HS-5 (cell line): Measurements from ENCODE around the gene LIG1.
A peak's percentile ranks its signal among the peaks of the same experiment; 100 is the strongest.
"Not testable (repeated sequence)": the region's sequence is repeated elsewhere in the genome, so short reads cannot be mapped to it uniquely, and the experiment has no call there.

ENCODE experiments used
- DNase-seq: peaks from one replicate; pipeline ENCODE4 v3.0.0-alpha.2; 2012; ENCODE audit warnings: low read depth

The LIG1 gene

DNA sequence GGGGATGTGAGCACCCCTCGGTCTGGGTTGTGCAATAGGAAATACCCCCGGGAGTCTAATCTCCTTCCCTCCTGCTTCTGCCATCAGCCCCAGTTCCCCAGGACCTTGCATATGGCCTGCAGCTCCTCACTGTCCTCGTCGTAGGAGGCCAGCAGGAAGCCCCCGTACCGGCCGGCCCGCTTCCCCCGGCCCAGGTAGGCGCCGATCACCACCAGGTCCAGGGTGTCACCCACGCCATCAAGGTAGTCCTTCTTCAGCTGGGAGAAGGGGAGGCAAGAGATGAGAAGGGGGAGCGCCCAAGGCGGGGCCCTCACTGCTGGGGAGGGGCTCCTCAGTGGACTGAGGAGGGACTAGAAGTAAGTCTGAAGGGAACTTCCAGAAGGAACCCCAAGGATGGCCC is 49.1 kb downstream of the LIG1 start:
- no peak for DNase-seq

DNA sequence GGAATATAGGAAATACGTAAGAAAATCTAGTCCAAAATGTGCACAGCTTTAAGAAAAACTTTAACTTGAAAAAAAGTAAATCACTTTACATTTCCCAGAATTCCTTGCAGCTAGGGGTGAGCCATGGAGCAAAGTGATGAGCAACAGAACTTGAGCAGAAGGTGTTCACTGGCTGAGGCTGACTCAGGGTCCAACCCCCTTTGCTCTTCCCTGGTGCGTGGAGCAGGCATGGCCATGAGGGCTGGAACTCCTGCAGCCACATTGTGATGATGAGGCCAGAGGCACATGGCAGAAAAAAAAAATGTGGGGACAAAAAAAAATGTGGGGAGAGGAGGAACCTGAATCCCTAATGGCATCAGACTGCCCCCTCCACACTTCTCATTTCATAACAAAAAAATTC is 49.6 kb downstream of the LIG1 start:
- DNase-seq, result no peak

DNA sequence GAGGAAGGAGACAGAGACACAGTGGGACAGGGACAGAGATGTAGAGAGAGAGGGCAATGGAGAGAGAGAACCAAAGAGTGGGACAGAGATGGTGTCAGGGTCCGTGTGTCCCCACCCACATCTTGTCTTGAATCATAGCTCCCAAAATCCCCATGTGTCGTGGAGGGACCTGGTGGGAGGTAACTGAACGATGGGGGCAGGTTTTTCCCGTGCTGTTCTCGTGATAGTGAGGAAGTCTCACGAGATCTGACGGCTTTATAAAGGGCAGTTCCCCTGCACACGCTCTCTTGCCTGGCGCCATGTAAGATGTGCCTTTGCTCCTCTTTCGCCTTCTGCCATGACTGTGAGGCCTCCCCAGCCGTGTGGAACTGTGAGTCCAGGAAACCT is 52.0 kb downstream of the LIG1 start:
- DNase-seq, result no peak

- DNase-seq, result no peak
These were observed 52.5 kb downstream of the LIG1 start for GRCh38 chr19:48117515-48118130.

- no peak for DNase-seq
These were observed 56.8 kb downstream of the LIG1 start for GRCh38 chr19:48113190-48113917.

- no peak for DNase-seq
These were observed 58.9 kb downstream of the LIG1 start for GRCh38 chr19:48111280-48111679.

- peak; percentile 58 for DNase-seq
These were observed 59.7 kb downstream of the LIG1 start, which contains the start of gene PLA2G4C for GRCh38 chr19:48110350-48110966. Gene PLA2G4C, minus strand, starts transcription at chr19:48110817. Its CDS starts 4,288 bp downstream, at chr19:48106529.

GRCh38 chr19:48108997-48109782 is 61.0 kb downstream of the LIG1 start:
- DNase-seq, result no peak

- DNase-seq, result no peak
These were observed 66.2 kb downstream of the LIG1 start for GRCh38 chr19:48103922-48104321.

- no peak for DNase-seq
These were observed 67.0 kb downstream of the LIG1 start for GRCh38 chr19:48102870-48103751.

DNA sequence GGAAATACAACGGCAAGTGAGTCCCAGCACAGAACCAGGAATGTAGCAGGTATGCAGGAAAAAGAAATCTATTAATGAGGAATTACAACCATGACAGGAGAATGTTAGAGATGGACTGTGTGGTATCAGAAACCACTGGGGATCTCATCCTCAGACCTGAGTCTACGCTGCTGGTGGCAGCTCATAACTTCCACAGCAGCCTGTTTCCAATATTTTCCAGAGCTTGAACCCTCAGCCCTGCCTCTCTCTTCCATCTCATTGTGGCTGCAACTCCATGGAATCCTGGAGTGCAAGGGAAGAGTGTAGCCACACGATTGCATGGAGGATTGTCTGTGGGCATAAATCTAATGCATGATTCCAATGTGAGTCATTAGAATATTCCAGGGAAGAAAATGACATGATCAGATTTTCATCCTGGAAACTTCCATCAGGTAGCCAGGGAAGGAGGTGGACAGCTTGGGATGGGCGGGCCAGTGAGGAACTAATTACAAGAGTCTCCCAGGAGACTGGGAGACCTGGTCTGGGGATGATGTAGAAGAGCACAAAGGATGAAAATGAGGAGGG is 74.5 kb downstream of the LIG1 start:
- DNase-seq, result no peak

DNA sequence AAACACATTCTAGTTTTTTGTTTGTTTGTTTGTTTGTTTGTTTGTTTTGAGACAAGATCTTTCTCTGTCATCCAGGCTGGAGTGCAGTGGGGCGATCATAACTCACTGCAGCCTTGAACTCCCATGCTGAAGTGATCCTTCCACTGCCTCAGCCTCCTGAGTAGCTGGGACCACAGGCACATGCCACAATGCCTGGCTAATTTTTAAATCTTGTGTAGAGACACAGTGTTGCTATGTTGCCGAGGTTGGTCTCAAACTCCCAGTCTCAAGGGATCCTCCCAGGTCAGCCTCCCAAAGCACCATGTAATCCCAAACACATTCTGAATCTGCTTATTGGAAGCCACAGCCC is 75.3 kb downstream of the LIG1 start:
- no peak for DNase-seq

- DNase-seq, result no peak
These were observed 75.9 kb downstream of the LIG1 start for GRCh38 chr19:48094129-48094854.

GRCh38 chr19:48091111-48091718 is 78.9 kb downstream of the LIG1 start:
- DNase-seq, result peak; percentile 95

- DNase-seq, result no peak
These were observed 79.8 kb downstream of the LIG1 start for GRCh38 chr19:48090281-48090802.

DNA sequence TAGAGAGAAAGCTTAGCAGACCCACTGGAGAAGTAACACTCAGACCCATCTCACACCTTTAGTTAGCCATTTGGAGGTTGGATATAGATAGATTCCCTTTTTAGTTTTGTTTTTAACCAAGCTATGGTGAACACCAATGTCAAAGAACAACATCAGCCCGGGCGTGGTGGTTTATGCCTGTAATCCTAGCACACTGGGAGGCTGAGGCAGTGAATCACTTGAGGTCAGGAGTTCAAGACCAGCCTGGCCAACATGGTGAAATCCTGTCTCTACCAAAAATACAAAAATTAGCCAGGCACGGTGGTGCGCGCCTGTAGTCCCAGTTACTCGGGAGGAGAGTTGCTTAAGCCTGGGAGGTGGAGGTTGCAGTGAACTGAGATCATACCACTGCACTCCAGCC is 81.2 kb downstream of the LIG1 start:
- DNase-seq, result not testable (repeated sequence)

DNA sequence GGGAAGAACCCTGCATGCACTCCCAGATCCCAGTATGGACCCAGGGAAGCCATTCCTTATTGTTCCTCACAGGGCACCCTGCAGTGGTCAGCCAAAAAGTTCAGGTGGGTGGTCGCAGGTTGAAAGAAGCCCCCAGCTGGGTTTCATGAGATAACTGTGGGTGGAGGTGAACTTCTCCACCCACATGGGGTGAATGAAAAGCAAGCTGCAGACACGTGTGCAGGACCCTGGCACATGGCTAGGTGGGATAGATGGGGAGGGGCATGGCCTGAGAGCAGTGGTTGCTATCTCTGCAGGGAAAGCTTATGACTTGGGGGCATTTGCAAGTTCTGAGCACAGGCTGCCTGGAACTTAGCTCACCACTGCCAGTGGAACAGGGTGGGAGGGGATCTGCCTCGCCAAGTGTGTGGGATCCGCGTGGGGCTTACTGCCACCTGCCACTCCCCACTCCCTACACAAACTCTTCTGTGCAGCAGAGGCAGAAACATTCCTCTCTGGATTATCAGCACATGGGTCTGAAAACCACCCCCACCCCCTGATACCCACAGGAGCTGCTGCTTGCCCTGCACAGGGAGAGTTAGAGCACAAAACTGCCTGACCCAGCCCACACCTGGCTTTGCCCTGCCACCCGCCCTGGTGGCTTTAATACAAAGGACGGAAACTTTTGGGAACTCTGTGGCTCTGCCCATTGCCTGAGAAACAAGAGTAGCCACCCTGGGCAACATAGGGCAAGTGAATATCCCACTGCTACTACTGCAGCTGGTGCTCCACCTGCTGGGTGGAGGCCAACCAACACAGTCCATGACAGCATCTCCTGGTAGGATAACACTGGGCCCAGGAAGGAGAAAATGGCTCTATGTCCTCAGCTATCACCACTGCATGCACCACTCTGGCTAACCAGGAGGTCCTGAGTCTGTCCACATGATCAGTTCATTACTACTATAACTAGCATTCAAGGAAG is 84.0 kb downstream of the LIG1 start:
- DNase-seq, result no peak

DNA sequence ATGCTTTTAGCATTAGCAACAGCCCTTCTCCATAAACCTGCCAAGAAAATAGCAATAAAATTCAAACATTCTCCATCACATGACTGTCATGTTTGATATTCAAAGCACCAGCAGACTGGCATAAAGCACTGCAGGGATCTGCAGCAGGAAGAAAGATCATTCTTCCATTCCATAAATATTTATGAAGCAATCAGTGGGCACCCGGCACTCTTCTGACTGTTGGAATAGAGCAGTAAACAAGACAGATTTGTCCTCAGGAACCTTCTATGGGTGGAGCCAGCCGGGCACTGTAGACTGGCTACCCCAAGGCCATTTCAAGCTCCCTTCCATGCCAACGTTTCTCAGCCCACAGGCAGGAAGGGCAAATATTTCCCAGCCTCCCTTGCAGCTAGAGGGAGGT is 85.1 kb downstream of the LIG1 start:
- no peak for DNase-seq

GRCh38 chr19:48081106-48081505 is 89.0 kb downstream of the LIG1 start:
- DNase-seq, result no peak
